ENCODE measurements around the gene SLCO2A1.

GRCh38 chr3:133890972-133891644, 138.6 kb downstream of the SLCO2A1 start:
- TF ChIP-seq POLR2A (IDR thresholded peaks at IDR 0.05): no peak
- TF ChIP-seq, protein P1, sequence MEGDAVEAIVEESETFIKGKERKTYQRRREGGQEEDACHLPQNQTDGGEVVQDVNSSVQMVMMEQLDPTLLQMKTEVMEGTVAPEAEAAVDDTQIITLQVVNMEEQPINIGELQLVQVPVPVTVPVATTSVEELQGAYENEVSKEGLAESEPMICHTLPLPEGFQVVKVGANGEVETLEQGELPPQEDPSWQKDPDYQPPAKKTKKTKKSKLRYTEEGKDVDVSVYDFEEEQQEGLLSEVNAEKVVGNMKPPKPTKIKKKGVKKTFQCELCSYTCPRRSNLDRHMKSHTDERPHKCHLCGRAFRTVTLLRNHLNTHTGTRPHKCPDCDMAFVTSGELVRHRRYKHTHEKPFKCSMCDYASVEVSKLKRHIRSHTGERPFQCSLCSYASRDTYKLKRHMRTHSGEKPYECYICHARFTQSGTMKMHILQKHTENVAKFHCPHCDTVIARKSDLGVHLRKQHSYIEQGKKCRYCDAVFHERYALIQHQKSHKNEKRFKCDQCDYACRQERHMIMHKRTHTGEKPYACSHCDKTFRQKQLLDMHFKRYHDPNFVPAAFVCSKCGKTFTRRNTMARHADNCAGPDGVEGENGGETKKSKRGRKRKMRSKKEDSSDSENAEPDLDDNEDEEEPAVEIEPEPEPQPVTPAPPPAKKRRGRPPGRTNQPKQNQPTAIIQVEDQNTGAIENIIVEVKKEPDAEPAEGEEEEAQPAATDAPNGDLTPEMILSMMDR (IDR thresholded peaks at IDR 0.05): no peak

All from breast epithelium (tissue), 3 donors.